ENCODE results near the gene GSX1.
A peak's percentile ranks its signal among the peaks of the same experiment; 100 is the strongest.

GSX1 gene

DNA sequence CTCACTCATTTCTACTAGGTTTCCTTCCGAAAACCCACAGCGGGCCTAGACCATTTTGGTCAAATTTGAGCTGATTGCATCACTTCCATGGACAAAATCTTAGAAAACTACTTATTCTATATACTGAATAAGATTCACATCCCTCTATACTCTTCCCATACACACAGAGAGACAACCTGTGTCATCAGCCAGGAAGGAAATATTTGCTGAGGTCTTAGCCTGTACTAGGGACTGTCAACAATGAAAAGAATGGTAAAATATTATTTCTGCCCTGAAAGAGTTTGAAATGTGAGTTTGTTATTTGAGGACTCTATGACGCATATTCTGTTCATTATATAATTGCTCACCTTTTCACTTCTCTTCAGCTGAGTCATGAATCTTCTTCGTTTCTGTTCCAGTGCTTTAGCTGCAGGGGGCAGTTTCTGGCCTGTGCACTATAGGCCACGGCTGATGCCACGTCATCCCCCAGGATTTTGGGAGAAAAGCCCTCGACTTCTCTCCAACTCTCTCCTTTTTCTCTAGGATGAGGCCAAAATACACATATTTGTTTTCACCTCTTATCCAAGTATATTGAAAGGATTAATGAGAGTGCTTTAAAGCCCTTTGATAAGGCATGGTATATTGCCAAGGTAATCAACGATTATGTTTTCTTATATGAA, 47.7 kb downstream of the GSX1 start (continued):
- TF ChIP-seq, protein P1, sequence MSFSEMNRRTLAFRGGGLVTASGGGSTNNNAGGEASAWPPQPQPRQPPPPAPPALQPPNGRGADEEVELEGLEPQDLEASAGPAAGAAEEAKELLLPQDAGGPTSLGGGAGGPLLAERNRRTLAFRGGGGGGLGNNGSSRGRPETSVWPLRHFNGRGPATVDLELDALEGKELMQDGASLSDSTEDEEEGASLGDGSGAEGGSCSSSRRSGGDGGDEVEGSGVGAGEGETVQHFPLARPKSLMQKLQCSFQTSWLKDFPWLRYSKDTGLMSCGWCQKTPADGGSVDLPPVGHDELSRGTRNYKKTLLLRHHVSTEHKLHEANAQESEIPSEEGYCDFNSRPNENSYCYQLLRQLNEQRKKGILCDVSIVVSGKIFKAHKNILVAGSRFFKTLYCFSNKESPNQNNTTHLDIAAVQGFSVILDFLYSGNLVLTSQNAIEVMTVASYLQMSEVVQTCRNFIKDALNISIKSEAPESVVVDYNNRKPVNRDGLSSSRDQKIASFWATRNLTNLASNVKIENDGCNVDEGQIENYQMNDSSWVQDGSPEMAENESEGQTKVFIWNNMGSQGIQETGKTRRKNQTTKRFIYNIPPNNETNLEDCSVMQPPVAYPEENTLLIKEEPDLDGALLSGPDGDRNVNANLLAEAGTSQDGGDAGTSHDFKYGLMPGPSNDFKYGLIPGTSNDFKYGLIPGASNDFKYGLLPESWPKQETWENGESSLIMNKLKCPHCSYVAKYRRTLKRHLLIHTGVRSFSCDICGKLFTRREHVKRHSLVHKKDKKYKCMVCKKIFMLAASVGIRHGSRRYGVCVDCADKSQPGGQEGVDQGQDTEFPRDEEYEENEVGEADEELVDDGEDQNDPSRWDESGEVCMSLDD (tag by site-specific recombination; IDR thresholded peaks at IDR 0.05), result no peak
- TF ChIP-seq ZNF112 (tag by site-specific recombination; IDR thresholded peaks at IDR 0.05) (no peak), KLF16 (tag by site-specific recombination; IDR thresholded peaks at IDR 0.05) (no peak), ZNF221 (tag by site-specific recombination; IDR thresholded peaks at IDR 0.05; ENCODE audit: borderline replicate concordance) (no peak), ZNF391 (tag by site-specific recombination; IDR thresholded peaks at IDR 0.05; ENCODE audit: borderline replicate concordance, low read depth) (no peak), AEBP2 (tag by site-specific recombination; IDR thresholded peaks at IDR 0.05; ENCODE audit: borderline replicate concordance) (no peak), ZNF24 (tag by site-specific recombination; IDR thresholded peaks at IDR 0.05) (0 out of 2 replicates have a peak, but pooled peaks have one; percentile 36), ZNF292 (tag by site-specific recombination; IDR thresholded peaks at IDR 0.05; ENCODE audit: borderline replicate concordance, low read depth) (no peak), ZNF791 (tag by site-specific recombination; IDR thresholded peaks at IDR 0.05) (no peak), PRDM10 (tag by site-specific recombination; IDR thresholded peaks at IDR 0.05) (no peak), ZXDB (tag by site-specific recombination; IDR thresholded peaks at IDR 0.05) (peak; percentile 58; the same call in 1 of the 2 replicates), ZNF223 (tag by site-specific recombination; IDR thresholded peaks at IDR 0.05) (no peak), ZNF48 (tag by site-specific recombination; IDR thresholded peaks at IDR 0.05) (no peak), ZNF629 (tag by site-specific recombination; IDR thresholded peaks at IDR 0.05) (peak; percentile 93), ZFP3 (tag by site-specific recombination; IDR thresholded peaks at IDR 0.05; ENCODE audit: low read depth) (no peak), ZNF23 (tag by site-specific recombination; IDR thresholded peaks at IDR 0.05; ENCODE audit: borderline replicate concordance) (no peak), ZBTB8A (tag by site-specific recombination; IDR thresholded peaks at IDR 0.05) (no peak), ZNF138 (tag by site-specific recombination; IDR thresholded peaks at IDR 0.05; ENCODE audit: borderline replicate concordance) (no peak), ZNF426 (tag by site-specific recombination; IDR thresholded peaks at IDR 0.05) (no peak), SCRT1 (tag by site-specific recombination; IDR thresholded peaks at IDR 0.05; ENCODE audit: borderline replicate concordance) (no peak), ZBTB48 (tag by site-specific recombination; IDR thresholded peaks at IDR 0.05) (0 out of 2 replicates have a peak, but pooled peaks have one; percentile 42), ZNF280D (tag by site-specific recombination; IDR thresholded peaks at IDR 0.05) (no peak), ZSCAN23 (tag by site-specific recombination; IDR thresholded peaks at IDR 0.05) (no peak), ZNF157 (tag by site-specific recombination; IDR thresholded peaks at IDR 0.05) (no peak), ZNF76 (tag by site-specific recombination; IDR thresholded peaks at IDR 0.05; ENCODE audit: borderline replicate concordance, low read depth) (no peak), ZNF843 (tag by site-specific recombination; IDR thresholded peaks at IDR 0.05) (peak; percentile 18; the same call in 1 of the 2 replicates), ZNF549 (tag by site-specific recombination; IDR thresholded peaks at IDR 0.05) (no peak), ZNF202 (tag by site-specific recombination; IDR thresholded peaks at IDR 0.05; ENCODE audit: borderline replicate concordance) (no peak)
